Trophoblast cell (in vitro differentiated cells and primary cell): ENCODE results near the gene AGXT.

ENCODE experiments used
- DNase-seq, 2 donors: peaks; one replicate each; pipeline ENCODE4 v3.0.0-alpha.2; 2016
- H2AFZ ChIP-seq: 2 replicates; pipeline ENCODE4 v1.6.1; 2013; ENCODE audit warnings: low read length, moderate library complexity, mild to moderate bottlenecking; ENCODE audit not compliant: insufficient read depth, poor library complexity
- H2AK5ac ChIP-seq: 2 replicates; pipeline ENCODE4 v1.6.1; 2013; ENCODE audit warnings: mild to moderate bottlenecking, low read length
- H2BK120ac ChIP-seq: 2 replicates; pipeline ENCODE4 v1.6.1; 2013; ENCODE audit warnings: low read length, mild to moderate bottlenecking, moderate library complexity; ENCODE audit not compliant: insufficient read depth, poor library complexity
- H2BK12ac ChIP-seq: 2 replicates; pipeline ENCODE4 v1.6.1; 2013; ENCODE audit warnings: mild to moderate bottlenecking, low read length, moderate library complexity
- H2BK5ac ChIP-seq: 2 replicates; pipeline ENCODE4 v1.6.1; 2013; ENCODE audit warnings: low read length, low read depth, moderate library complexity, mild to moderate bottlenecking; ENCODE audit not compliant: poor library complexity
- H3K14ac ChIP-seq: 2 replicates; pipeline ENCODE4 v1.6.1; 2013; ENCODE audit warnings: mild to moderate bottlenecking, low read length
- H3K18ac ChIP-seq: 2 replicates; pipeline ENCODE4 v1.6.1; 2013; ENCODE audit warnings: mild to moderate bottlenecking, low read length
- H3K23ac ChIP-seq: 2 replicates; pipeline ENCODE4 v1.6.1; 2013; ENCODE audit warnings: low read length
- H3K27ac ChIP-seq: 2 replicates; pipeline ENCODE4 v1.5.1; 2013; ENCODE audit warnings: low read depth, mild to moderate bottlenecking, inconsistent platforms, low read length, moderate library complexity
- H3K27me3 ChIP-seq: 2 replicates; pipeline ENCODE4 v1.6.1; 2013; ENCODE audit warnings: inconsistent platforms, mild to moderate bottlenecking, low read length, moderate library complexity; ENCODE audit not compliant: insufficient read depth
- H3K36me3 ChIP-seq, 2 experiments: 1 replicate in 1 of 2; 2 replicates in 1 of 2; pipeline ENCODE4 v1.6.1; 2013; ENCODE audit warnings: low read length in 2 of 2, mild to moderate bottlenecking in 2 of 2, moderate library complexity in 1 of 2; ENCODE audit not compliant: insufficient read depth in 2 of 2, control insufficient read depth in 1 of 2
- H3K4ac ChIP-seq: 2 replicates; pipeline ENCODE4 v1.6.1; 2013; ENCODE audit warnings: low read depth, mild to moderate bottlenecking, low read length, moderate library complexity
- H3K4me1 ChIP-seq, 2 experiments: 1 replicate in 1 of 2; 2 replicates in 1 of 2; pipeline ENCODE4 v1.6.1; 2013; ENCODE audit warnings: low read length in 2 of 2, mild to moderate bottlenecking in 2 of 2, moderate library complexity in 1 of 2; ENCODE audit not compliant: insufficient read depth in 2 of 2, control insufficient read depth in 1 of 2
- H3K4me2 ChIP-seq: 2 replicates; pipeline ENCODE4 v1.6.1; 2013; ENCODE audit warnings: inconsistent platforms, mild to moderate bottlenecking, low read length, moderate library complexity
- H3K4me3 ChIP-seq: 2 replicates; pipeline ENCODE4 v1.5.1; 2013; ENCODE audit warnings: mild to moderate bottlenecking, low read depth, low read length, inconsistent platforms
- H3K79me1 ChIP-seq: one replicate; pipeline ENCODE4 v1.6.1; 2013; ENCODE audit warnings: low read length
- H3K79me2 ChIP-seq: 2 replicates; pipeline ENCODE4 v1.6.1; 2013; ENCODE audit warnings: low read length, mild to moderate bottlenecking; ENCODE audit not compliant: control insufficient read depth, insufficient read depth, poor library complexity
- H3K9ac ChIP-seq: 2 replicates; pipeline ENCODE4 v1.6.1; 2013; ENCODE audit warnings: mild to moderate bottlenecking, low read length
- H3K9me3 ChIP-seq: 2 replicates; pipeline ENCODE4 v1.6.1; 2013; ENCODE audit warnings: low read depth, mild to moderate bottlenecking, control low read depth, inconsistent platforms, low read length; ENCODE audit not compliant: insufficient read depth
- H4K12ac ChIP-seq: 2 replicates; pipeline ENCODE4 v1.6.1; 2013; ENCODE audit warnings: low read depth, mild to moderate bottlenecking, low read length, moderate library complexity
- H4K8ac ChIP-seq: 2 replicates; pipeline ENCODE4 v1.6.1; 2013; ENCODE audit warnings: low read depth, mild to moderate bottlenecking, low read length, moderate library complexity
- H4K91ac ChIP-seq: one replicate; pipeline ENCODE4 v1.6.1; 2013; ENCODE audit warnings: low read depth, mild to moderate bottlenecking, low read length, moderate library complexity
- WGBS: extraction: QIAGEN DNeasy Blood & Tissue Kit; methylation state at CpG from one replicate; pipeline ENCODE4 v1.1.7; 2013; ENCODE audit warnings: missing lambda C conversion rate; ENCODE audit not compliant: insufficient read length, insufficient coverage; ENCODE audit errors: extremely low coverage; 5-methylcytosine and 5-hydroxymethylcytosine counted together

AGXT gene

DNA sequence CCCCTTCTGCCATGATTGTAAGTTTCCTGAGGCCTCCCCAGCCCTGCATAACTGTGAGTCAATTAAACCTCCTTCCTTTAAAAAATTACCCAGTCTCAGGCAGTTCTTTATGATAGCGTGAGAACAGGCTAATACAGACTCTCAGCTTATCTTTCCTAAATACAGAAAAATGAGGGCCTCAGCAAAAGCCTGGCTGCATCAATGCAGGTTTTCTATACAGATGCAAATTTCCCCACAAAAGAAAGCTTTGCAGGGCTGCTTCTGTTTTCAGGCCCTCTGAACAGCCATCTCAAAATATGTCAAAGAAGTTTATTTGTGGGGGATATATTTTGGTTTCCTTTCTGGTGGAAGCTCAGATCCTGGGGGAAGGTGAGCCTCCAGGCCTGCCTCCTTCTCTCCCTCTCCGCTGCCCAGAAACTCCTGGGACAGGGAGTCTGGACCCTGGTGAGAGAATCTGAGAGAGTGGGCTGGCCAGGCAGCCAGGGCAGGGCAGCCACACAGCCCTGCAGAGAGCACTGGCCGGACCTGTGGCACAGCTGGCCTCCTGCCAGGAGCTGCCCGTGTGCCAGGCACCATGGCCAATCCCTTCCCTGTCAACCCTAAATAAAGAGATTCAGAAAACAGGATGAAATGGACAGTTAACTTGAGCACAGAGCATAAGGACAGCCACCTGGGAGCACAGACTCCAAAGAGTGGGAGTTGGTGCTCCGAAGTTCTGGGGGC, 21.6 kb upstream of the AGXT start:
- DNase-seq = no peak
- H3K9ac ChIP-seq = no peak overlapping the region
- no peaks in the 10 kb centered on the region for H3K27me3 ChIP-seq
- no peak overlapping the region for H3K4me3 ChIP-seq
- no peak overlapping the region for H3K18ac ChIP-seq
- no peaks in the 10 kb centered on the region for H3K36me3 ChIP-seq
- no peak overlapping the region for H4K91ac ChIP-seq
- H2AK5ac ChIP-seq = no peak overlapping the region
- no peaks in the 10 kb centered on the region for H3K4me1 ChIP-seq
- H3K79me1 ChIP-seq = no peaks in the 10 kb centered on the region
- H2BK120ac ChIP-seq = no peak overlapping the region
- no peaks in the 10 kb centered on the region for H3K79me2 ChIP-seq
- H3K9me3 ChIP-seq = peaks cover 3% of the 10 kb centered on the region
- no peak overlapping the region for H3K4ac ChIP-seq
- no peak overlapping the region for H4K8ac ChIP-seq
- H3K23ac ChIP-seq = no peak overlapping the region
- no peak overlapping the region for H2AFZ ChIP-seq
- no peak overlapping the region for H3K4me2 ChIP-seq
- H3K27ac ChIP-seq = no peak overlapping the region
- no peak overlapping the region for H4K12ac ChIP-seq
- WGBS = no CpG with 5 or more reads among the region's 5 CpGs
- no peak overlapping the region for H2BK12ac ChIP-seq
- H3K14ac ChIP-seq = no peak overlapping the region
- no peak overlapping the region for H2BK5ac ChIP-seq

GRCh38 chr2:240847817-240848216, 20.8 kb upstream of the AGXT start:
- H3K36me3 ChIP-seq = no peaks in the 10 kb centered on the region
- no peaks in the 10 kb centered on the region for H3K79me1 ChIP-seq
- H2BK120ac ChIP-seq = no peak overlapping the region
- H3K79me2 ChIP-seq = no peaks in the 10 kb centered on the region
- no peak overlapping the region for H3K9ac ChIP-seq
- H3K27ac ChIP-seq = no peak overlapping the region
- no peak overlapping the region for H3K4ac ChIP-seq
- H4K8ac ChIP-seq = no peak overlapping the region
- H3K4me2 ChIP-seq = no peak overlapping the region
- peaks cover 3% of the 10 kb centered on the region for H3K9me3 ChIP-seq
- H3K27me3 ChIP-seq = no peaks in the 10 kb centered on the region
- no peak overlapping the region for H4K12ac ChIP-seq
- H2AK5ac ChIP-seq = no peak overlapping the region
- H3K4me1 ChIP-seq = no peaks in the 10 kb centered on the region
- WGBS = no CpG with 5 or more reads among the region's 13 CpGs
- no peak overlapping the region for H3K4me3 ChIP-seq
- no peak for DNase-seq
- H3K23ac ChIP-seq = no peak overlapping the region
- H2BK12ac ChIP-seq = no peak overlapping the region
- no peak overlapping the region for H3K18ac ChIP-seq
- no peak overlapping the region for H4K91ac ChIP-seq
- no peak overlapping the region for H3K14ac ChIP-seq
- no peak overlapping the region for H2AFZ ChIP-seq
- H2BK5ac ChIP-seq = no peak overlapping the region

- Histone ChIP-seq H3K18ac (no peak overlapping the region), H2AFZ (no peak overlapping the region), H4K91ac (no peak overlapping the region), H3K36me3 (no peaks in the 10 kb centered on the region), H3K14ac (no peak overlapping the region), H3K27ac (no peak overlapping the region), H3K27me3 (no peaks in the 10 kb centered on the region), H3K9me3 (peaks cover 4% of the 10 kb centered on the region), H2BK5ac (no peak overlapping the region), H3K23ac (no peak overlapping the region), H3K9ac (no peak overlapping the region), H3K4ac (no peak overlapping the region), H3K79me1 (no peaks in the 10 kb centered on the region), H3K4me1 (no peaks in the 10 kb centered on the region), H4K12ac (no peak overlapping the region), H3K4me3 (no peak overlapping the region), H2BK120ac (no peak overlapping the region), H3K4me2 (no peak overlapping the region), H4K8ac (no peak overlapping the region), H3K79me2 (no peaks in the 10 kb centered on the region), H2AK5ac (no peak overlapping the region), H2BK12ac (no peak overlapping the region)
- DNase-seq = no peak
- no CpG with 5 or more reads among the region's 12 CpGs for WGBS
Measured at GRCh38 chr2:240848900-240849680, 19.5 kb upstream of the AGXT start.

GRCh38 chr2:240850026-240850425, 18.6 kb upstream of the AGXT start:
- DNase-seq = no peak
- Histone ChIP-seq H3K4me2 (no peak overlapping the region), H3K14ac (no peak overlapping the region), H3K9ac (no peak overlapping the region), H2AFZ (no peak overlapping the region), H3K4me3 (no peak overlapping the region), H2BK5ac (no peak overlapping the region), H2BK120ac (no peak overlapping the region), H3K27me3 (no peaks in the 10 kb centered on the region), H4K12ac (no peak overlapping the region), H3K4ac (no peak overlapping the region), H3K4me1 (no peaks in the 10 kb centered on the region), H3K9me3 (peaks cover 10% of the 10 kb centered on the region), H4K8ac (no peak overlapping the region), H4K91ac (no peak overlapping the region), H2AK5ac (no peak overlapping the region), H3K18ac (no peak overlapping the region), H3K23ac (no peak overlapping the region), H3K36me3 (no peaks in the 10 kb centered on the region), H3K79me1 (no peaks in the 10 kb centered on the region), H2BK12ac (no peak overlapping the region), H3K79me2 (no peaks in the 10 kb centered on the region), H3K27ac (no peak overlapping the region)
- no CpG with 5 or more reads among the region's 11 CpGs for WGBS
